Measurements from ENCODE around the gene FOXC1. TPM values are rescaled to one million over a fixed set of nuclear protein-coding genes. Genes with fewer than 3 reads are reported as not detected.
A peak's percentile ranks its signal among the peaks of the same experiment; 100 is the strongest.

Gene FOXC1
- total RNA-seq, 2 donors from 2014 or later, result 0.21 TPM; not detected in 1

- Mint-ChIP-seq H3K4me3 (no peak overlapping the region), H3K36me3 (ENCODE audit: low read depth) (peaks cover 3% of the 10 kb centered on the region), H3K4me1 (peaks cover 5% of the 10 kb centered on the region), H3K27ac (no peak overlapping the region), H3K27me3 (peaks cover 67% of the 10 kb centered on the region)
- H3K9me3 ChIP-seq (ENCODE audit: control insufficient read depth, low read length, poor library complexity, severe bottlenecking), result no peaks in the 10 kb centered on the region
- DNase-seq (no peak), ATAC-seq (no peak)
Observed at GRCh38 chr6:1587977-1588376, 21.7 kb upstream of the FOXC1 start.

GRCh38 chr6:1589208-1589607 is 20.5 kb upstream of the FOXC1 start:
- ATAC-seq (no peak), DNase-seq (no peak)
- peaks cover 3% of the 10 kb centered on the region for H3K36me3 Mint-ChIP-seq (ENCODE audit: low read depth)
- no peaks in the 10 kb centered on the region for H3K9me3 ChIP-seq (ENCODE audit: control insufficient read depth, low read length, poor library complexity, severe bottlenecking)
- H3K27me3 Mint-ChIP-seq, result peaks cover 74% of the 10 kb centered on the region
- no peak overlapping the region for H3K4me3 Mint-ChIP-seq
- H3K27ac Mint-ChIP-seq, result no peak overlapping the region
- H3K4me1 Mint-ChIP-seq, result peaks cover 5% of the 10 kb centered on the region

- H3K4me1 Mint-ChIP-seq, result peaks cover 5% of the 10 kb centered on the region
- DNase-seq (no peak), ATAC-seq (no peak)
- no peak overlapping the region for H3K4me3 Mint-ChIP-seq
- H3K27me3 Mint-ChIP-seq, result peaks cover 73% of the 10 kb centered on the region
- no peak overlapping the region for H3K27ac Mint-ChIP-seq
- no peaks in the 10 kb centered on the region for H3K9me3 ChIP-seq (ENCODE audit: control insufficient read depth, low read length, poor library complexity, severe bottlenecking)
- H3K36me3 Mint-ChIP-seq (ENCODE audit: low read depth), result peaks cover 3% of the 10 kb centered on the region
Observed at GRCh38 chr6:1590580-1590979, 19.1 kb upstream of the FOXC1 start.

- no peak for ATAC-seq
- no peak overlapping the region for H3K4me3 Mint-ChIP-seq
Observed at GRCh38 chr6:1591243-1591642, 18.5 kb upstream of the FOXC1 start.

GRCh38 chr6:1591926-1592325 is 17.8 kb upstream of the FOXC1 start:
- no peak for DNase-seq
- no peak overlapping the region for H3K27ac Mint-ChIP-seq
- peaks cover 77% of the 10 kb centered on the region for H3K27me3 Mint-ChIP-seq
- peaks cover 4% of the 10 kb centered on the region for H3K4me1 Mint-ChIP-seq
- H3K9me3 ChIP-seq (ENCODE audit: control insufficient read depth, low read length, poor library complexity, severe bottlenecking), result no peaks in the 10 kb centered on the region
- no peak overlapping the region for H3K4me3 Mint-ChIP-seq
- H3K36me3 Mint-ChIP-seq (ENCODE audit: low read depth), result peaks cover 3% of the 10 kb centered on the region
- no peak for ATAC-seq

More at GRCh38 chr6:1591243-1591642, 18.5 kb upstream of the FOXC1 start:
- H3K27ac Mint-ChIP-seq, result no peak overlapping the region
- DNase-seq, result no peak
- peaks cover 5% of the 10 kb centered on the region for H3K4me1 Mint-ChIP-seq
- no peaks in the 10 kb centered on the region for H3K9me3 ChIP-seq (ENCODE audit: control insufficient read depth, low read length, poor library complexity, severe bottlenecking)
- H3K36me3 Mint-ChIP-seq (ENCODE audit: low read depth), result peaks cover 3% of the 10 kb centered on the region
- peaks cover 73% of the 10 kb centered on the region for H3K27me3 Mint-ChIP-seq

GRCh38 chr6:1592852-1593251 is 16.9 kb upstream of the FOXC1 start:
- no peak for ATAC-seq
- H3K27me3 Mint-ChIP-seq, result peaks cover 78% of the 10 kb centered on the region
- no peak overlapping the region for H3K4me3 Mint-ChIP-seq
- no peak for DNase-seq
- H3K36me3 Mint-ChIP-seq (ENCODE audit: low read depth), result peaks cover 4% of the 10 kb centered on the region
- no peaks in the 10 kb centered on the region for H3K9me3 ChIP-seq (ENCODE audit: control insufficient read depth, low read length, poor library complexity, severe bottlenecking)
- peaks cover 7% of the 10 kb centered on the region for H3K4me1 Mint-ChIP-seq
- no peak overlapping the region for H3K27ac Mint-ChIP-seq

- peaks cover 7% of the 10 kb centered on the region for H3K4me1 Mint-ChIP-seq
- no peak overlapping the region for H3K27ac Mint-ChIP-seq
- H3K27me3 Mint-ChIP-seq, result peaks cover 83% of the 10 kb centered on the region
Observed at GRCh38 chr6:1593286-1593957, 16.3 kb upstream of the FOXC1 start.

GRCh38 chr6:1593958-1594314 is 15.8 kb upstream of the FOXC1 start:
- H3K27me3 Mint-ChIP-seq, result peaks cover 84% of the 10 kb centered on the region
- no peak overlapping the region for H3K27ac Mint-ChIP-seq

More at GRCh38 chr6:1593286-1593957, 16.3 kb upstream of the FOXC1 start:
- peaks cover 4% of the 10 kb centered on the region for H3K36me3 Mint-ChIP-seq (ENCODE audit: low read depth)
- no peaks in the 10 kb centered on the region for H3K9me3 ChIP-seq (ENCODE audit: control insufficient read depth, low read length, poor library complexity, severe bottlenecking)
- DNase-seq (no peak), ATAC-seq (no peak)
- H3K4me3 Mint-ChIP-seq, result no peak overlapping the region

GRCh38 chr6:1594445-1595200 is 15.1 kb upstream of the FOXC1 start:
- H3K4me3 Mint-ChIP-seq, result no peak overlapping the region

More at GRCh38 chr6:1593958-1594314, 15.8 kb upstream of the FOXC1 start:
- no peaks in the 10 kb centered on the region for H3K9me3 ChIP-seq (ENCODE audit: control insufficient read depth, low read length, poor library complexity, severe bottlenecking)
- Mint-ChIP-seq H3K4me3 (no peak overlapping the region), H3K4me1 (peaks cover 7% of the 10 kb centered on the region), H3K36me3 (ENCODE audit: low read depth) (peaks cover 4% of the 10 kb centered on the region)
- DNase-seq (no peak), ATAC-seq (no peak)

GRCh38 chr6:1595271-1596087 is 14.2 kb upstream of the FOXC1 start:
- Mint-ChIP-seq H3K27me3 (peaks cover 84% of the 10 kb centered on the region), H3K36me3 (ENCODE audit: low read depth) (peaks cover 6% of the 10 kb centered on the region), H3K4me3 (no peak overlapping the region), H3K4me1 (peaks cover 7% of the 10 kb centered on the region), H3K27ac (no peak overlapping the region)
- H3K9me3 ChIP-seq (ENCODE audit: control insufficient read depth, low read length, poor library complexity, severe bottlenecking), result no peaks in the 10 kb centered on the region
- peak; percentile 34 for ATAC-seq
- DNase-seq, result no peak

More at GRCh38 chr6:1594445-1595200, 15.1 kb upstream of the FOXC1 start:
- H3K9me3 ChIP-seq (ENCODE audit: control insufficient read depth, low read length, poor library complexity, severe bottlenecking), result no peaks in the 10 kb centered on the region
- Mint-ChIP-seq H3K27ac (no peak overlapping the region), H3K27me3 (peaks cover 84% of the 10 kb centered on the region), H3K36me3 (ENCODE audit: low read depth) (peaks cover 6% of the 10 kb centered on the region), H3K4me1 (peaks cover 7% of the 10 kb centered on the region)
- ATAC-seq (no peak), DNase-seq (no peak)

- no peaks in the 10 kb centered on the region for H3K9me3 ChIP-seq (ENCODE audit: control insufficient read depth, low read length, poor library complexity, severe bottlenecking)
- H3K4me1 Mint-ChIP-seq, result peaks cover 9% of the 10 kb centered on the region
- H3K4me3 Mint-ChIP-seq, result no peak overlapping the region
- H3K36me3 Mint-ChIP-seq (ENCODE audit: low read depth), result peaks cover 6% of the 10 kb centered on the region
- peak; percentile 43 to 60 (median 48) for DNase-seq
- ATAC-seq, result peak; percentile 92
- H3K27ac Mint-ChIP-seq, result no peak overlapping the region
- H3K27me3 Mint-ChIP-seq, result peaks cover 88% of the 10 kb centered on the region
Observed at GRCh38 chr6:1596088-1596852, 13.4 kb upstream of the FOXC1 start.

GRCh38 chr6:1597121-1597744 is 12.5 kb upstream of the FOXC1 start:
- Mint-ChIP-seq H3K27ac (no peak overlapping the region), H3K27me3 (peaks cover 85% of the 10 kb centered on the region)
- no peak for ATAC-seq

More at GRCh38 chr6:1597121-1597744, 12.5 kb upstream of the FOXC1 start:
- no peak overlapping the region for H3K4me3 Mint-ChIP-seq
- peaks cover 9% of the 10 kb centered on the region for H3K4me1 Mint-ChIP-seq
- no peaks in the 10 kb centered on the region for H3K9me3 ChIP-seq (ENCODE audit: control insufficient read depth, low read length, poor library complexity, severe bottlenecking)
- H3K36me3 Mint-ChIP-seq (ENCODE audit: low read depth), result peaks cover 6% of the 10 kb centered on the region
- no peak for DNase-seq

Measured in T-helper 17 cell (primary cell).